Sciatic nerve (tissue), 1 donor: ENCODE data around the gene CD1B. TPM values are rescaled to one million over a fixed set of nuclear protein-coding genes. Genes with fewer than 3 reads are reported as not detected.

Source experiments
- total RNA-seq: library from RNA; stranded (reverse); fragmentation: NEBNext Ultra II Directional; extraction: Animal tissue kit (Norgen Biotek cat#: 25700); gene quantifications from one replicate; pipeline ENCODE4 v1.2.1, GENCODE V29; 2021
- donor health status: DM: no; HTN: no; CAD: no.

CD1B gene
- total RNA-seq, 1 donor from 2014 or later = not detected

Other genes starting within 250 kb of the CD1B start
- 1.1 TPM for gene CD1D, start 150.6 kb downstream of the CD1B start, total RNA-seq
- gene CD1A, start 77.1 kb downstream of the CD1B start, total RNA-seq = not detected
- 1.1 TPM for gene CD1C, start 41.6 kb downstream of the CD1B start, total RNA-seq
- gene CD1E, start 22.4 kb upstream of the CD1B start, total RNA-seq = not detected
- gene OR10T2, start 67.9 kb upstream of the CD1B start, total RNA-seq = not detected
- gene OR10K2, start 94.7 kb upstream of the CD1B start, total RNA-seq = not detected
- not detected for gene OR10K1, start 130.3 kb upstream of the CD1B start, total RNA-seq
- not detected for gene OR10R2, start 140.7 kb upstream of the CD1B start, total RNA-seq
- not detected for gene OR6Y1, start 222.9 kb upstream of the CD1B start, total RNA-seq
- not detected for gene OR6P1, start 239.0 kb upstream of the CD1B start, total RNA-seq
- not detected for gene OR10X1, start 248.4 kb upstream of the CD1B start, total RNA-seq